LoVo (cell line): ENCODE results near the gene OR8K3.

Experiments
- DNase-seq: peaks from one replicate; pipeline ENCODE4 v3.0.0-alpha.2; 2016; ENCODE audit warnings: low spot score

OR8K3 gene

DNA sequence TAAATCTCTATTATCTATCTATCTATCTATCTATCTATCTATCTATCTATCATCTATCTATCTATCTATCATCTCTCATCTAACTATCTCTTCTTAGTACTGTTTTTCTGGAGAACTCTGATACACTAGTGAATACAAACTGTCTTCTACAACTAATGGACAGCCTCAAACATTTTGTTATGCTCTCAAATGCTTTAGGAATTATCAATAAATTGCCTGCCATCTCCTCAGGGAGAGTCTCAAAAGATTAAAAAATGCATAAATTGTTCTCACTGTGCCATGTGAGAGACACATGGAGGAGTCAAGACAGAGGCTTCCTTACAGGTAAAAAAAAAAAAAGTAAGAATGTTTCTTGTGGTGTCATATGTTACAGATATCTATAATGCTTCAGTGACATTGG, at the start of gene OR8K3:
TSS of gene OR8K3 (plus strand) at position 301 of the 400 bp plus-strand sequence. CDS start 3,163 bp downstream, outside the sequence.
- no peak for DNase-seq

DNA sequence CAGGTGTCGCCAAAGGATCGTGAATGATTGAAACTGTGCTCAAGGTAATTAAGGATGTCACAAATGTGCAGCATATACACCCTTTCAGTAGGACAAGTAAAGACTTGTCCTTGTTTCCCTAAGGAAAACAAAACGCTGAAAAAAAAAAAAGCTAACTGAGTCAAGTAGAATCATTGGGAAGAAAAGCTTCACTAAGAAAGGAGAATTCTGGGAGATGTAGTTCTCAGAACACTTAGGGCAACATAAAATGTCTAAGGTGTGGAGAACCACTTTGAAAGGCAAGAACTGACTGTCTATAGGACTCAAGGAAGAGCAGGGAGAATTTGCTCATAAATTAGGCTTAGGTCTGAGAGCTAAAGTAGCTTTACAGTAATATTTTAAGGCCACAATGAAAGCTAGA, 43.9 kb upstream of the OR8K3 start:
- peak; percentile 42 for DNase-seq

DNA sequence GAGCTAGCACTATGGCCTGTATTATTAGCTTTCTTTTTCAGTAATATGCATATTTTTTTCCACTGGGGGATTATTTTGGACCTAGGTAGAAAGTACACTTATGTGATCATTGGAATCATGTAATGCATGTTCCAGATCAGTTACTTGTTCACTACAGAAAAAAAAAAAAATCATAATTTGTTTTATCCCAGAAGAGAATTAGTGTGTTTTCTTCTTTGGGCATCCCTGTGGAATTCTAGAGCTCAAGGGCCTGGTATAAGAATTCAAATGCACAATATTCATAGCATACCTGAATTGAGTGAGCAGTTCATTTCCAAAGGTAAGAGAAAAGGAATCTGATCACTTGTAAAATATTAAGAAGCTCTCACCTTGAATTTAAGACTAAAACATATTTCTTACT, 41.1 kb upstream of the OR8K3 start, which contains the start of gene OR5T1:
TSS of gene OR5T1 (plus strand) at position 301 of the 400 bp plus-strand sequence. CDS start 1,485 bp downstream, outside the sequence.
- no peak for DNase-seq

DNA sequence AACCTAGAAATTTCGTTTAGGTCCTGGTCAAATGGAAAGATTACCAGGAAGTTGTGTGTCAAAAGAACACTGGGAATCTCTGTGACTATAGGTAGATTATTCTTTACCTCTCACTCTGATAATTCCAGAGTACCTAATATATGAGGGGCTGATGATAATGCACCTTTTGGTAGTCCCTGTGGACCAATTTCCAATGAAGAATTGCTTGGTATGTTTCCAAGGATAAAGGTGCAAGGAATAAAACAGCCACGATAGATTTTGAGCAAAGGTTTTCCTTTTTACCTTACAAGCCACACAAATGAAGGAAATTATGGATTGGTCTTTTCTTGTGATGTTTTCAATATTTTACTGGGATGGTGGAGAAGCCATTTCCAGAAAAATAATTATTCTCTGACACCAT, 22.8 kb upstream of the OR8K3 start, which contains the start of gene OR8H1:
TSS of gene OR8H1 (minus strand) at position 101 of the 400 bp plus-strand sequence. CDS start 1,192 bp downstream, outside the sequence.
- no peak for DNase-seq

DNA sequence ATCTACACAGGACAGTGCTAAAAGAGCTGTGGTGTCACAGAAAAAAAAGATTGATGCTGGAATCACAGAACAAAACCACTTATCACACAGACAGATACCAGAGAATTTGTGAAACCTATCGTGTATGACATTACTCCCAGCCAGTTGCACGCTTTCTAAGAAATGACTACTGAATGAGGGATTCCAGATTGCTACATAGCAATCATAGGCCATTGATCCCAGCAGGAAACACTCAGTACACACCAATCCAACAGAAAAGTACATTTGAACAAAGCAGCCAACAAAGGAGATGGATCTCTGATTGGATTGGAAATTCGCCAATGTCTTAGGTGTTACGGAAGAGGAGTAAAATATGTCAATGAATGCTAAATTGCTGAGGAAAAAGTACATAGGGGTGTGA, 18.0 kb upstream of the OR8K3 start:
- no peak for DNase-seq

DNA sequence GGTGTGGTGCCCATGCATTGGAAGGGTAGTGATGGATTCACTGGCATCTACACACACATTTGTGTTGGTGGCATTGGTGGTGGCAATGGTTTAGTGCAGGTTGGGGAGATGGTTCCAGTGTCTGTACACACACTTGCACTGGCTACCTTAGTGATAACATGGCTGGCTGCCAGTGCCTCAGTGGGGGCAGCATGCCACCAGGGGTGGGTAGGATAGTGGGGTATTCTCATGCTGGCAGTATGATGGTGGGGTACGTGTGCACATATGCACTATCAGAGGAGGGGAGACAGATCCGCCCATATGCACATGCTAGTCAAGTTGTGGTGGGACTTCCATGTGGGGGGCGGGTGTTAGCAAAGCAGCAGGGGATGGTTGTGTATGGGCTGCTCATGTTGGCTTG, 7.1 kb upstream of the OR8K3 start:
- DNase-seq = no peak

DNA sequence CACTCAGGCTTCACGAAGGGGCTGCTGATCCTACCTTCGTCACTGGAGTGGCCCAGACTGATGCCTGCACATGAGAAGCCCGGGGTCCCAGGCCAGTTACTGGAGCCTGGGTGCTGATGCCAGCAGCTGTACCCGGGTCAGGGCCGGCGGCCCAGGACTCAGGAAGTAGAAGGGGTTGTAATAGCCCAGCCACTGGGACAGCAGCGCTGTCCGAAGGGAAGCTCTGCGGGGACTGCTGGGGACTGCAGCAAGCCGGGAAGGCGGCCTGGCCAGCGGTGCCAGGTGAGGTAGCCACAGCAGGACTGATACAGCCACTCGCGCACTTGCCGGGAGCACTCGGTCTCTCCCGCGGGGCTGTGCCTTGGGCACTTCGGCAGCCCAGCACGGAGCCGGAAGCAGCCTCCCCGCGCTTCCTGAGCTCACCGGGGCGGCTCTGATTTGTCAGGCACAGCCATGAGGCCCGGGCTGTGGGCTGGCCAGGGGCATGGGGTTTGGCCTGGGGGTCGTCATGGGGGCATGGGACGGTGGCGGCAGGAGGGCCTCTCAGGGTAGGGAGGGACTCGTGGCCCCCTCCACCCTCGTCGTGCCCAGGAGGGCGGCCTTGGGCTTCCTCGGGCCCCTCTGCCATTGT, 17.0 kb downstream of the OR8K3 start:
- DNase-seq = no peak

DNA sequence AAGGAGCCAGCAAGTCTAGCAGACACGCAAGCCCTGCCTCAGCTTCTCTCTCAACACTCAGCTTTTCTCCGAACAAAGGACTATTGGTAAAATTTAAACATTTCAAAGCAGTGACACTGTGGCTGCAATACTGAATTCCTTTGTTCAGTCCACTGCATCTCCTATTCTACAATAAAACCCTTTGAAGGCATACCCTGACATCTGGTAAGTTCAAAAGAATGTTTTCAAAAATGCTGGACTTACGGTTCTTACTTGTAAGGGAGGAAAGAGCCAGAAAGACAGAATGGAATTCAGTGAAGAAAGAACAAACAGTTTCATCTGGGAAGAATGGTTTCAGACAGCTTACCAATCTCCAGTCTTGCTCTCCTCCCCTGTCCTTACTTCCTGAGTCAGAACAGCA, 18.2 kb downstream of the OR8K3 start:
- no peak for DNase-seq

DNA sequence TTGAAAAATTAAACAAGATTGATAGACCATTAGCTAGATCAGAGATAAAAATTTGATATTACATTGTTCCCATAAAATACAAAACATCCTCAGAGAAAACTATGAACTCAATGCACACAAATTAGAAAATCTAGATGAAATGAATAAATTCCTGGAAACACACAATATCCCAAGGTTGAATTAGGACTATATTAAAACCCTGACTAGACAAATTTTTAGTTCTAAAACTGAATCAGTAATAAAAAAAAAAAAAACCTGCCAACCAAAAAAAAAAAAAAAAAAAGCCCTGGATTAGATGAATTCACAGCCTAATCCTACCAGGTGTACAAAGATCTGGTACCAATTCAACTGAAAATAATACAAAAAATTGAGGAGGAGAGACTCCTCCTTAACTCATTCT, 25.3 kb downstream of the OR8K3 start:
- DNase-seq = no peak

DNA sequence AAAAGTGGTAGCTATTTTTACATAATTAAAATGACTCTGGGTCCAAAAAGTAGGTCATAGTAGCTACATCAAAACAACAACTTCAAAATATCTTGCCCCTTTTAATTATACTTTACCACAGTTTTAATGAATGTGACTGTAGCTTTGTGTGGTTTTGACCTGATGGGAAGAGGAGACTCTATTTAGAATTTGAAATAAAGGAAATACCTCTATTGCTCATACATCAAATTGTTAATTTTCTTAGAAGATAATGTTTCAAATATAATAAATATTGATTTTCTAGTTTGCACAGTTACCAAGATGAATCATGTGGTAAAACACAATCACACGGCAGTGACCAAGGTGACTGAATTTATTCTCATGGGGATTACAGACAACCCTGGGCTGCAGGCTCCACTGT, 30.8 kb downstream of the OR8K3 start, which contains the start of gene OR8K1:
TSS of gene OR8K1 (plus strand) at position 301 of the 400 bp plus-strand sequence. CDS start at position 301, 0 bp downstream.
- DNase-seq = no peak

DNA sequence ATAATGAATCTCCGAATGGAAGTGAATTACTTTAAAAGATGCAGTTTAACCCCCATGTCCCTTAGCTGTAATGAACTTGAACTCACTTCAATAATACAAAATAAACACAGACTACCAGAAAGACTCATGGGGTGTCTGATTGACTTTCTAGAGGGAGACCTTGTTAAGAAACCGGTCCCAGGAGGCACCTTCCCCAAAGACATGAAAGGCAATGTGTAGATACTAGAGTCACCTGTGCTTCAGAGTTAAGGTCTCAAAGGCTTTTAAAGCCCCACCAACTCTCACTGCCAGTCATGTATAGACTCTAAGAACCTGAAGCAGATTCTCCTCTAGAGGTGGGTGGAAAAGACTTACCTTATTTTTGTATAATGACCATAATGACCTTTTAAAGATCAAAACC, 39.0 kb downstream of the OR8K3 start, which contains the start of gene OR8J1:
TSS of gene OR8J1 (plus strand) at position 301 of the 400 bp plus-strand sequence. CDS start 5,956 bp downstream, outside the sequence.
- DNase-seq = no peak
